ENCODE measurements around the gene CD2.

The CD2 gene

GRCh38 chr1:116760487-116760886 is 6.3 kb downstream of the CD2 start:
- TF ChIP-seq CTCF (IDR thresholded peaks at IDR 0.05; ENCODE audit: insufficient read depth, low read depth, low read length, missing control alignments), result no peak
- H3K4me3 ChIP-seq (ENCODE audit: low read depth, low read length), result no peak overlapping the region
- DNase-seq (ENCODE audit: low read depth), result no peak

- no peak for DNase-seq (ENCODE audit: low read depth)
- no peak for TF ChIP-seq CTCF (IDR thresholded peaks at IDR 0.05; ENCODE audit: insufficient read depth, low read depth, low read length, missing control alignments)
- no peak overlapping the region for H3K4me3 ChIP-seq (ENCODE audit: low read depth, low read length)
These were observed 6.9 kb downstream of the CD2 start for GRCh38 chr1:116760996-116761665.

GRCh38 chr1:116762281-116762680 is 8.1 kb downstream of the CD2 start:
- TF ChIP-seq CTCF (IDR thresholded peaks at IDR 0.05; ENCODE audit: insufficient read depth, low read depth, low read length, missing control alignments), result no peak
- no peak overlapping the region for H3K4me3 ChIP-seq (ENCODE audit: low read depth, low read length)
- no peak for DNase-seq (ENCODE audit: low read depth)

- no peak overlapping the region for H3K4me3 ChIP-seq (ENCODE audit: low read depth, low read length)
- DNase-seq (ENCODE audit: low read depth), result peak; percentile 63
- no peak for TF ChIP-seq CTCF (IDR thresholded peaks at IDR 0.05; ENCODE audit: insufficient read depth, low read depth, low read length, missing control alignments)
These were observed 8.5 kb downstream of the CD2 start for GRCh38 chr1:116762781-116763115.

GRCh38 chr1:116763116-116763786 is 9.0 kb downstream of the CD2 start:
- H3K4me3 ChIP-seq (ENCODE audit: low read depth, low read length), result no peak overlapping the region
- DNase-seq (ENCODE audit: low read depth), result peak; percentile 68
- no peak for TF ChIP-seq CTCF (IDR thresholded peaks at IDR 0.05; ENCODE audit: insufficient read depth, low read depth, low read length, missing control alignments)

- H3K4me3 ChIP-seq (ENCODE audit: low read depth, low read length), result peak overlapping the region; percentile 16; the same call in 1 of the 2 replicates
- peak; percentile 51 for TF ChIP-seq CTCF (IDR thresholded peaks at IDR 0.05; ENCODE audit: insufficient read depth, low read depth, low read length, missing control alignments)
- peak; percentile 66 for DNase-seq (ENCODE audit: low read depth)
These were observed 9.7 kb downstream of the CD2 start for GRCh38 chr1:116763787-116764465.

Data from GM12865 (cell line).